Measurements from ENCODE around the gene TGIF2LY. TPM values are rescaled to one million over a fixed set of nuclear protein-coding genes. Genes with fewer than 3 reads are reported as not detected.
"Not testable (repeated sequence)": the region's sequence is repeated elsewhere in the genome, so short reads cannot be mapped to it uniquely, and the experiment has no call there.

The TGIF2LY gene
- total RNA-seq (2014; rRNA removed; shearing (Covaris generic)): not detected in 2 replicates

GRCh38 chrY:3578767-3579166 lies at the start of gene TGIF2LY:
Gene TGIF2LY, plus strand, starts transcription at chrY:3579067. Its CDS starts 178 bp downstream, at chrY:3579245.
- not testable (repeated sequence) for H3K9me3 ChIP-seq (replicated peaks); H3K36me3 ChIP-seq; H3K27me3 ChIP-seq (replicated peaks); DNase-seq (ENCODE audit: low read depth in 1 of 2, low spot score in 2 of 2); H3K4me3 ChIP-seq; H3K27ac ChIP-seq; H3K4me1 ChIP-seq (replicated peaks)

All from SJSA1 (cell line).